WTC11 (cell line): ENCODE data around the gene ITGB4. TPM values are rescaled to one million over a fixed set of nuclear protein-coding genes. Genes with fewer than 3 reads are reported as not detected.
A peak's percentile ranks its signal among the peaks of the same experiment; 100 is the strongest.

Source experiments
- ATAC-seq: fragments of 200-7000 bp; cut with Tn5 transposase; 2 replicates; pipeline ENCODE4 v1.10.0; 2021; ENCODE audit warnings: mild to moderate bottlenecking, moderate library complexity
- CTCF ChIA-PET: fragments of 300-600 bp; sonication (Branson Sonifier 250); formaldehyde crosslinking; loops from one replicate; lab custom pipeline; 2021; ENCODE audit warnings: antibody characterized with exemption; lab: Charles Lee
- POLR2A ChIA-PET: fragments of 350-600 bp; sonication (Branson Sonifier 250); formaldehyde crosslinking; loops from one replicate; lab custom pipeline; 2021; ENCODE audit warnings: antibody characterized with exemption; lab: Charles Lee
- DNase-seq: peaks from one replicate; pipeline ENCODE4 v3.0.0; 2021; ENCODE audit warnings: low spot score
- H3K27ac Mint-ChIP-seq: 2 replicates; pipeline ENCODE4 v1.8.0; 2021; ENCODE audit warnings: mixed read lengths
- H3K27me3 Mint-ChIP-seq: 2 replicates; pipeline ENCODE4 v1.8.0; 2021; ENCODE audit warnings: low read depth, mild to moderate bottlenecking, moderate library complexity, mixed read lengths
- H3K36me3 Mint-ChIP-seq: 2 replicates; pipeline ENCODE4 v1.8.0; 2021; ENCODE audit warnings: mixed read lengths
- H3K4me1 Mint-ChIP-seq: 2 replicates; pipeline ENCODE4 v1.8.0; 2022; ENCODE audit warnings: mixed read lengths
- H3K4me3 Mint-ChIP-seq: 2 replicates; pipeline ENCODE4 v1.8.0; 2021; ENCODE audit warnings: mild to moderate bottlenecking, moderate library complexity, mixed read lengths
- H3K9me3 Mint-ChIP-seq: 2 replicates; pipeline ENCODE4 v1.8.0; 2021; ENCODE audit warnings: mixed read lengths
- CBFB ChIP-seq: sonication (generic); formaldehyde crosslinking; IDR thresholded peaks from 2 replicates; pipeline ENCODE4 v1.8.1; 2022; ENCODE audit warnings: mild to moderate bottlenecking, low read depth, missing genetic modification reagents
- GTF2I ChIP-seq: fragments of 250-450 bp; sonication (Bioruptor Pico); conservative IDR thresholded peaks from 2 replicates; pipeline ENCODE4 v1.4.0; 2021; ENCODE audit warnings: mild to moderate bottlenecking
- JAZF1 ChIP-seq: fragments of 250-450 bp; sonication (Bioruptor Pico); IDR thresholded peaks from 2 replicates; pipeline ENCODE4 v1.9.0; 2021; ENCODE audit warnings: moderate library complexity, mild to moderate bottlenecking, inconsistent platforms
- MYBL2 ChIP-seq: sonication (generic); formaldehyde crosslinking; IDR thresholded peaks from 2 replicates; pipeline ENCODE4 v1.8.1; 2023; ENCODE audit warnings: mild to moderate bottlenecking, moderate library complexity, missing genetic modification reagents
- NFATC4 ChIP-seq: fragments of 250-450 bp; sonication (Bioruptor Pico); IDR thresholded peaks from 2 replicates; pipeline ENCODE4 v1.9.0; 2021; ENCODE audit warnings: mild to moderate bottlenecking
- NFE2L1 ChIP-seq: sonication (generic); formaldehyde crosslinking; IDR thresholded peaks from 2 replicates; pipeline ENCODE4 v1.8.1; 2023; ENCODE audit warnings: missing genetic modification reagents
- NFYB ChIP-seq: sonication (generic); formaldehyde crosslinking; conservative IDR thresholded peaks from 2 replicates; pipeline ENCODE4 v1.8.0; 2022; ENCODE audit warnings: low read depth, missing genetic modification reagents
- NR3C1 ChIP-seq: sonication (generic); formaldehyde crosslinking; conservative IDR thresholded peaks from 2 replicates; pipeline ENCODE4 v1.8.1; 2023; ENCODE audit warnings: low read depth, mild to moderate bottlenecking, missing genetic modification reagents
- OVOL2 ChIP-seq: fragments of 250-450 bp; sonication (Bioruptor Pico); IDR thresholded peaks from 2 replicates; pipeline ENCODE4 v1.9.0; 2021; ENCODE audit warnings: mild to moderate bottlenecking, borderline replicate concordance
- SOX15 ChIP-seq: fragments of 250-450 bp; sonication (Bioruptor Pico); IDR thresholded peaks from 2 replicates; pipeline ENCODE4 v1.9.0; 2021; ENCODE audit warnings: mild to moderate bottlenecking
- TEAD1 ChIP-seq: sonication (generic); formaldehyde crosslinking; IDR thresholded peaks from 2 replicates; pipeline ENCODE4 v1.8.0; 2022; ENCODE audit warnings: mild to moderate bottlenecking, missing genetic modification reagents
- ZBTB21 ChIP-seq: sonication (generic); formaldehyde crosslinking; IDR thresholded peaks from 2 replicates; pipeline ENCODE4 v1.8.1; 2023; ENCODE audit warnings: mild to moderate bottlenecking, missing genetic modification reagents, borderline replicate concordance
- ZNF121 ChIP-seq: sonication (generic); formaldehyde crosslinking; IDR thresholded peaks from 2 replicates; pipeline ENCODE4 v1.8.0; 2023; ENCODE audit warnings: missing genetic modification reagents
- ZNF317 ChIP-seq: sonication (generic); formaldehyde crosslinking; IDR thresholded peaks from 2 replicates; pipeline ENCODE4 v1.8.1; 2023; ENCODE audit warnings: low read depth, mild to moderate bottlenecking, moderate library complexity, missing genetic modification reagents, borderline replicate concordance
- total RNA-seq: library from RNA; stranded (reverse); gene quantifications from 3 replicates; pipeline ENCODE4 v1.2.3, GENCODE V29; 2021
- TF ChIP-seq, protein P1 (sequence below): sonication (generic); formaldehyde crosslinking; IDR thresholded peaks from 2 replicates; pipeline ENCODE4 v1.8.1; 2022; ENCODE audit warnings: low read depth, mild to moderate bottlenecking, moderate library complexity, missing genetic modification reagents, borderline replicate concordance
- TF ChIP-seq, protein P2 (sequence below): fragments of 250-450 bp; sonication (Bioruptor Pico); conservative IDR thresholded peaks from 2 replicates; pipeline ENCODE4 v1.9.0; 2021; ENCODE audit warnings: mild to moderate bottlenecking
- TF ChIP-seq, protein P3 (sequence below): fragments of 250-450 bp; sonication (Bioruptor Pico); IDR thresholded peaks from 2 replicates; pipeline ENCODE4 v1.9.0; 2021; ENCODE audit warnings: mild to moderate bottlenecking
- TF ChIP-seq, protein P4 (sequence below): sonication (generic); formaldehyde crosslinking; IDR thresholded peaks from 2 replicates; pipeline ENCODE4 v1.8.0; 2023; ENCODE audit warnings: missing genetic modification reagents, mild to moderate bottlenecking, borderline replicate concordance
- TF ChIP-seq, protein P5 (sequence below): sonication (generic); formaldehyde crosslinking; IDR thresholded peaks from 2 replicates; pipeline ENCODE4 v1.8.1; 2023; ENCODE audit warnings: mild to moderate bottlenecking, moderate library complexity, missing genetic modification reagents
- TF ChIP-seq, protein P6 (sequence below): sonication (generic); formaldehyde crosslinking; conservative IDR thresholded peaks from 2 replicates; pipeline ENCODE4 v1.8.1; 2023; ENCODE audit warnings: mild to moderate bottlenecking, low read depth, missing genetic modification reagents, moderate library complexity

Gene ITGB4
- total RNA-seq, 1 experiment from 2014 or later, result 9.5 TPM

DNA sequence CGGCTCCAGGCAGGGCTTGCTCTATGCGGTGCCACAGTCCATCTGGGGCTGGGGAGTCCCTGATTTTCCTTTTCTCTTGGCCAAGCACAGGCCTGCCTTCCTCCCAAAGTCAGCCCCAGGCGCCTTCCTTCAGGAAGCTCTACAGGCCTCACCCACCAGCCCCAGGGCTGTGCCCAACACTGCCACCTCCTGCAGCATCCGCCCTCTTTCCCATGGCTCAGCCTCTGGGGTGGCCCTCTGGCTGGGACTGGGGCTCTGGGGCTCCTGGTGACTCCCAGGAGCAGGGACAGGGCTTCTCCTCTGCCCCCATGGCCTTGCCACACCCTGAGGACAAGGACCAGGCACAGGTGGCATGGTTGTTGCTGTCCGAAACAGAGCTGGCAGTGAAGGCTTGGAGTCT is 817 bp downstream of the ITGB4 start:
- DNase-seq (no peak), ATAC-seq (no peak)
- Mint-ChIP-seq H3K36me3 (no peaks in the 10 kb centered on the region), H3K4me3 (peak overlapping the region; percentile 63), H3K9me3 (no peaks in the 10 kb centered on the region), H3K4me1 (peaks cover 7% of the 10 kb centered on the region), H3K27ac (no peak overlapping the region), H3K27me3 (peaks cover 22% of the 10 kb centered on the region)
- CTCF ChIA-PET, result interaction anchor here (0.9 to 4.9 kb wide), 7 partner anchors 8 to 89 kb away, joined by 3 to 87 read pairs (median 17); partner anchors contain the start of gene SMIM5
- TF ChIP-seq, protein P1, sequence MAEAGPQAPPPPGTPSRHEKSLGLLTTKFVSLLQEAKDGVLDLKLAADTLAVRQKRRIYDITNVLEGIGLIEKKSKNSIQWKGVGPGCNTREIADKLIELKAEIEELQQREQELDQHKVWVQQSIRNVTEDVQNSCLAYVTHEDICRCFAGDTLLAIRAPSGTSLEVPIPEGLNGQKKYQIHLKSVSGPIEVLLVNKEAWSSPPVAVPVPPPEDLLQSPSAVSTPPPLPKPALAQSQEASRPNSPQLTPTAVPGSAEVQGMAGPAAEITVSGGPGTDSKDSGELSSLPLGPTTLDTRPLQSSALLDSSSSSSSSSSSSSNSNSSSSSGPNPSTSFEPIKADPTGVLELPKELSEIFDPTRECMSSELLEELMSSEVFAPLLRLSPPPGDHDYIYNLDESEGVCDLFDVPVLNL (CRISPR knock-in tag), result no peak
- no peak for TF ChIP-seq ZNF317 (CRISPR knock-in tag)
- TF ChIP-seq NFATC4, result no peak
- TF ChIP-seq ZNF121 (CRISPR knock-in tag), result no peak
- no peak for TF ChIP-seq NFYB
- no peak for TF ChIP-seq CBFB (CRISPR knock-in tag)
- no peak for TF ChIP-seq TEAD1 (CRISPR knock-in tag)
- no peak for TF ChIP-seq NR3C1 (CRISPR knock-in tag)
- TF ChIP-seq, protein P2, sequence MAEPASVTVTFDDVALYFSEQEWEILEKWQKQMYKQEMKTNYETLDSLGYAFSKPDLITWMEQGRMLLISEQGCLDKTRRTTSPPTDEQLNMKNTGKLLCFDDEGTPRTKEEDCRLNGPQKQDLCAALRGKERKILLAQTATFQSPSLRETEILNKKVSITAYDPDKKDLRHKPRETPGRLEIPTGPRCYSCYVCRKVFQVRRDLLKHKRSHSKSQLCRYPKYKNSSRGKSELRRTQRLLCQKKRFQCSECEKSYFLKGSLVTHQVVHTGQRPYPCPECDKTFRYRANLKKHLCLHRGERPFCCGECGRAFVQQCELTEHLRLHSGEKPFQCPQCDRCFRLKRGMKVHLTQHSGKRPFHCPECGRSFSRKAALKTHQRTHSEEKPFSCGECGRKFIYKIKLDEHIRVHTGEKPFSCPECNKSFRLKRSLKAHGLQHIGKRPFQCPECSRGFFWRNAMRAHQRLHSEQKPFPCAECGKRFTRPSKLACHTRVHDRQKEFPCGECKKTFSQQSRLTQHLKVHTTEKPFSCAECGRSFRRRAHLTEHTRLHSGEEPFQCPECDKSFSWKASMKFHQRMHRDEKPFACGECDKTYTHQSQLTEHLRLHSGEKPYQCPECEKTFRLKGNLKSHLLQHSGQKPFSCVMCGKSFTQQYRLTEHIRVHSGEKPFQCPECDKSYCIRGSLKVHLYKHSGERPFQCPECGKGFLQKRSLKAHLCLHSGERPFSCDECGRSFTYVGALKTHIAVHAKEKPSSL (CRISPR knock-in tag), result no peak
- no peak for TF ChIP-seq SOX15
- TF ChIP-seq JAZF1, result no peak
- TF ChIP-seq, protein P3, sequence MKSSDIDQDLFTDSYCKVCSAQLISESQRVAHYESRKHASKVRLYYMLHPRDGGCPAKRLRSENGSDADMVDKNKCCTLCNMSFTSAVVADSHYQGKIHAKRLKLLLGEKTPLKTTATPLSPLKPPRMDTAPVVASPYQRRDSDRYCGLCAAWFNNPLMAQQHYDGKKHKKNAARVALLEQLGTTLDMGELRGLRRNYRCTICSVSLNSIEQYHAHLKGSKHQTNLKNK (CRISPR knock-in tag), result no peak
- TF ChIP-seq, protein P4, sequence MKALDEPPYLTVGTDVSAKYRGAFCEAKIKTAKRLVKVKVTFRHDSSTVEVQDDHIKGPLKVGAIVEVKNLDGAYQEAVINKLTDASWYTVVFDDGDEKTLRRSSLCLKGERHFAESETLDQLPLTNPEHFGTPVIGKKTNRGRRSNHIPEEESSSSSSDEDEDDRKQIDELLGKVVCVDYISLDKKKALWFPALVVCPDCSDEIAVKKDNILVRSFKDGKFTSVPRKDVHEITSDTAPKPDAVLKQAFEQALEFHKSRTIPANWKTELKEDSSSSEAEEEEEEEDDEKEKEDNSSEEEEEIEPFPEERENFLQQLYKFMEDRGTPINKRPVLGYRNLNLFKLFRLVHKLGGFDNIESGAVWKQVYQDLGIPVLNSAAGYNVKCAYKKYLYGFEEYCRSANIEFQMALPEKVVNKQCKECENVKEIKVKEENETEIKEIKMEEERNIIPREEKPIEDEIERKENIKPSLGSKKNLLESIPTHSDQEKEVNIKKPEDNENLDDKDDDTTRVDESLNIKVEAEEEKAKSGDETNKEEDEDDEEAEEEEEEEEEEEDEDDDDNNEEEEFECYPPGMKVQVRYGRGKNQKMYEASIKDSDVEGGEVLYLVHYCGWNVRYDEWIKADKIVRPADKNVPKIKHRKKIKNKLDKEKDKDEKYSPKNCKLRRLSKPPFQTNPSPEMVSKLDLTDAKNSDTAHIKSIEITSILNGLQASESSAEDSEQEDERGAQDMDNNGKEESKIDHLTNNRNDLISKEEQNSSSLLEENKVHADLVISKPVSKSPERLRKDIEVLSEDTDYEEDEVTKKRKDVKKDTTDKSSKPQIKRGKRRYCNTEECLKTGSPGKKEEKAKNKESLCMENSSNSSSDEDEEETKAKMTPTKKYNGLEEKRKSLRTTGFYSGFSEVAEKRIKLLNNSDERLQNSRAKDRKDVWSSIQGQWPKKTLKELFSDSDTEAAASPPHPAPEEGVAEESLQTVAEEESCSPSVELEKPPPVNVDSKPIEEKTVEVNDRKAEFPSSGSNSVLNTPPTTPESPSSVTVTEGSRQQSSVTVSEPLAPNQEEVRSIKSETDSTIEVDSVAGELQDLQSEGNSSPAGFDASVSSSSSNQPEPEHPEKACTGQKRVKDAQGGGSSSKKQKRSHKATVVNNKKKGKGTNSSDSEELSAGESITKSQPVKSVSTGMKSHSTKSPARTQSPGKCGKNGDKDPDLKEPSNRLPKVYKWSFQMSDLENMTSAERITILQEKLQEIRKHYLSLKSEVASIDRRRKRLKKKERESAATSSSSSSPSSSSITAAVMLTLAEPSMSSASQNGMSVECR (CRISPR knock-in tag), result no peak
- no peak for TF ChIP-seq OVOL2 (CRISPR knock-in tag)
- TF ChIP-seq NFE2L1 (CRISPR knock-in tag), result no peak
- POLR2A ChIA-PET, result interaction anchor here (1.2 to 1.9 kb wide), 2 partner anchors 31 to 58 kb away, joined by 3 to 5 read pairs; a partner anchor contains a TSS

DNA sequence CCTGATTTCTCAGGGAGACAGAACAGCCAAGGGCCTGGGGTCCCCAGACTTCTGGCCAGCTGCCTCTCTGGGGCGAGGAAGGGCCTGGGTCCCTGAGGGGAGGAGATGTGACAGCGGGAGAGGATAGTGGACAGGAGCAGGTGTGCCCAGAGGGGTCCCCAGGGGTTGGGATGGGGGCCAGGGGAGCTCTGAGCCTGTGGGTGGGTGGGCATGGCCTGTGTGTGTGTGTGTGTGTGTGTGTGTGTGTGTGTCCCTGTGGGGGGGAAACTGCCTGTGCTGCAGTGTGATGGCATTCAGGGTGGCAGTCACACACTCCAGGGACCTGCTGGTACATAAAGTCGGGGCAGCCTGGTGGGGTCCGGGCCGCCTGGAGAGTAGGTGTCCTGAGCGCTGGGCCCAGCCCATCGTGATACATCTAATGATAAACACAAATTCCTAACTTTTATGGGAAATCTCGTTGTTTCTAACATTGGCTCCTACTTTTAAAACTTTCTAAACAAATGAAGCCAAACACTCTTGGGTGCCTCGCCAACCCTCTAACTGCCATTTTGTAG is 1.4 kb downstream of the ITGB4 start:
- POLR2A ChIA-PET, result no interaction called here
- Mint-ChIP-seq H3K4me3 (no peak overlapping the region; the same call in 1 of the 2 replicates), H3K4me1 (peaks cover 7% of the 10 kb centered on the region), H3K9me3 (no peaks in the 10 kb centered on the region), H3K27me3 (peaks cover 22% of the 10 kb centered on the region), H3K27ac (no peak overlapping the region), H3K36me3 (no peaks in the 10 kb centered on the region)
- ATAC-seq (no peak), DNase-seq (no peak)
- TF ChIP-seq, protein P5, sequence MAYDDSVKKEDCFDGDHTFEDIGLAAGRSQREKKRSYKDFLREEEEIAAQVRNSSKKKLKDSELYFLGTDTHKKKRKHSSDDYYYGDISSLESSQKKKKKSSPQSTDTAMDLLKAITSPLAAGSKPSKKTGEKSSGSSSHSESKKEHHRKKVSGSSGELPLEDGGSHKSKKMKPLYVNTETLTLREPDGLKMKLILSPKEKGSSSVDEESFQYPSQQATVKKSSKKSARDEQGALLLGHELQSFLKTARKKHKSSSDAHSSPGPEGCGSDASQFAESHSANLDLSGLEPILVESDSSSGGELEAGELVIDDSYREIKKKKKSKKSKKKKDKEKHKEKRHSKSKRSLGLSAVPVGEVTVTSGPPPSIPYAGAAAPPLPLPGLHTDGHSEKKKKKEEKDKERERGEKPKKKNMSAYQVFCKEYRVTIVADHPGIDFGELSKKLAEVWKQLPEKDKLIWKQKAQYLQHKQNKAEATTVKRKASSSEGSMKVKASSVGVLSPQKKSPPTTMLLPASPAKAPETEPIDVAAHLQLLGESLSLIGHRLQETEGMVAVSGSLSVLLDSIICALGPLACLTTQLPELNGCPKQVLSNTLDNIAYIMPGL (CRISPR knock-in tag), result no peak
- TF ChIP-seq, protein P6, sequence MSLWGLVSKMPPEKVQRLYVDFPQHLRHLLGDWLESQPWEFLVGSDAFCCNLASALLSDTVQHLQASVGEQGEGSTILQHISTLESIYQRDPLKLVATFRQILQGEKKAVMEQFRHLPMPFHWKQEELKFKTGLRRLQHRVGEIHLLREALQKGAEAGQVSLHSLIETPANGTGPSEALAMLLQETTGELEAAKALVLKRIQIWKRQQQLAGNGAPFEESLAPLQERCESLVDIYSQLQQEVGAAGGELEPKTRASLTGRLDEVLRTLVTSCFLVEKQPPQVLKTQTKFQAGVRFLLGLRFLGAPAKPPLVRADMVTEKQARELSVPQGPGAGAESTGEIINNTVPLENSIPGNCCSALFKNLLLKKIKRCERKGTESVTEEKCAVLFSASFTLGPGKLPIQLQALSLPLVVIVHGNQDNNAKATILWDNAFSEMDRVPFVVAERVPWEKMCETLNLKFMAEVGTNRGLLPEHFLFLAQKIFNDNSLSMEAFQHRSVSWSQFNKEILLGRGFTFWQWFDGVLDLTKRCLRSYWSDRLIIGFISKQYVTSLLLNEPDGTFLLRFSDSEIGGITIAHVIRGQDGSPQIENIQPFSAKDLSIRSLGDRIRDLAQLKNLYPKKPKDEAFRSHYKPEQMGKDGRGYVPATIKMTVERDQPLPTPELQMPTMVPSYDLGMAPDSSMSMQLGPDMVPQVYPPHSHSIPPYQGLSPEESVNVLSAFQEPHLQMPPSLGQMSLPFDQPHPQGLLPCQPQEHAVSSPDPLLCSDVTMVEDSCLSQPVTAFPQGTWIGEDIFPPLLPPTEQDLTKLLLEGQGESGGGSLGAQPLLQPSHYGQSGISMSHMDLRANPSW (CRISPR knock-in tag), result no peak
- TF ChIP-seq MYBL2 (CRISPR knock-in tag), result no peak
- TF ChIP-seq NFE2L1 (CRISPR knock-in tag), result no peak
- TF ChIP-seq GTF2I (CRISPR knock-in tag), result no peak
- TF ChIP-seq ZBTB21, result no peak
- CTCF ChIA-PET, result interaction anchor here (0.9 to 4.9 kb wide), 6 partner anchors 16 to 89 kb away, joined by 3 to 87 read pairs (median 32); partner anchors contain the start of gene SMIM5
